ENCODE data around the gene DST.

DNA sequence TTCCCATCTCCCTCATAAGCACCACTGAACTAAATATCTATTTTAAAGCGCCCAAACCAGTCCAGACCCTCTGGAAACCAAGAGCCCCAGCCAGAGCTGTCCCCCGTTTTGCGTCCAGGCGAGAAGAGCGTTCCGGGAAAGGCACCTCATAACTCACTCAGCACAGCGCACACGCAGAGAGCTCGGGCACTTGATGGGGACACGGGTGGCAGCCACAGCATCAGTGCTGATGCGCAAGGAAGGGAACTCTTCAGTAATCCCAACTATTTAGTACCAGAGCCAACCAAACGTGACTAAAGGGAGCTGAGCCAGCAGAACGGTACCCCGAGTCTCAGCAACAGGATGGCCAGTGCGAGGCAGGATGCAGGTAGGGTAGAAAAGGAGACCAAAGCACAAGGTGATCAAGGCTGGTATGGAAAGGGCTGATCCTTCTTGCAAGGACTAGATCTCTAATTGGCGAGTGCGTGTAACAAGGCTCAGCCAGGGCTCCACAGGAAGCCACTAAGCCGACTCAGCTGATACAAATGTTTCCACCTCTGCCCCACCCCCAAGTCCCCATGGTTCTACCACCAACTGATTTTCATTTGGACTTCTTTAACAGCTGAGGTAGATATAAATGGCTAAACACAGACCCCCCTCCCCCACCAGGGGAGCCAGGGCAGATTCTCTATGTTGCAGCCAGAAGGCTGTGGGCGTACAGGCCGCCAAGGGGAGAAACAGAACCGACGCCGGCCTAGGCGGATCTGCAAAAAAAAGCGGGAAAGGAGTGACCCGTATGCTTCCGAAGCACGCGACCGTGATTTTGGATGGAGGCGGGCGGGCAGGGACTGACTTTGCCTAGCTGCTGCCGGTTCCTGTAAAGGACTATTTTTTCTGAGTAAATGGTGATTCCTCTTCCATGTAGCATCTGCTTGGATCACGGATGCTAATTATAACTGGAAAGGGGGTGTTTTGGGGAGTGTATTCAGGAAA is 211.8 kb downstream of the DST start:
- TF ChIP-seq, protein P1, sequence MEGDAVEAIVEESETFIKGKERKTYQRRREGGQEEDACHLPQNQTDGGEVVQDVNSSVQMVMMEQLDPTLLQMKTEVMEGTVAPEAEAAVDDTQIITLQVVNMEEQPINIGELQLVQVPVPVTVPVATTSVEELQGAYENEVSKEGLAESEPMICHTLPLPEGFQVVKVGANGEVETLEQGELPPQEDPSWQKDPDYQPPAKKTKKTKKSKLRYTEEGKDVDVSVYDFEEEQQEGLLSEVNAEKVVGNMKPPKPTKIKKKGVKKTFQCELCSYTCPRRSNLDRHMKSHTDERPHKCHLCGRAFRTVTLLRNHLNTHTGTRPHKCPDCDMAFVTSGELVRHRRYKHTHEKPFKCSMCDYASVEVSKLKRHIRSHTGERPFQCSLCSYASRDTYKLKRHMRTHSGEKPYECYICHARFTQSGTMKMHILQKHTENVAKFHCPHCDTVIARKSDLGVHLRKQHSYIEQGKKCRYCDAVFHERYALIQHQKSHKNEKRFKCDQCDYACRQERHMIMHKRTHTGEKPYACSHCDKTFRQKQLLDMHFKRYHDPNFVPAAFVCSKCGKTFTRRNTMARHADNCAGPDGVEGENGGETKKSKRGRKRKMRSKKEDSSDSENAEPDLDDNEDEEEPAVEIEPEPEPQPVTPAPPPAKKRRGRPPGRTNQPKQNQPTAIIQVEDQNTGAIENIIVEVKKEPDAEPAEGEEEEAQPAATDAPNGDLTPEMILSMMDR (IDR thresholded peaks at IDR 0.05) = no peak
- TF ChIP-seq POLR2A (IDR thresholded peaks at IDR 0.05) = no peak

All from heart left ventricle (tissue), 13 donors.